A673 (cell line): ENCODE results near the gene PDCD2. TPM values are rescaled to one million over a fixed set of nuclear protein-coding genes. Genes with fewer than 3 reads are reported as not detected.

Experiments
- BruUV-seq: library from RNA; stranded (reverse); fragments of 400-500 nt; replicated peaks from 2 replicates; lab custom pipeline; 2021; lab: Mats Ljungman, UMichigan
- CTCF ChIA-PET: fragments of 300-600 bp; sonication (Branson Sonifier 250); formaldehyde crosslinking; loops from one replicate; lab custom pipeline; 2022; ENCODE audit warnings: antibody characterized with exemption; lab: Charles Lee
- POLR2A ChIA-PET: fragments of 300-600 bp; sonication (Branson Sonifier 250); formaldehyde crosslinking; loops from one replicate; lab custom pipeline; 2022; ENCODE audit warnings: antibody characterized with exemption; ENCODE audit not compliant: low non-redundant PET; lab: Charles Lee
- DNase-seq: peaks from one replicate; pipeline ENCODE4 v3.0.0-alpha.2; 2015; ENCODE audit warnings: low spot score
- H3K27ac ChIP-seq: fragments of 200-600 bp; sonication (generic); 2 replicates; pipeline ENCODE4 v1.5.1; 2016; ENCODE audit warnings: mixed run types, low read depth, mild to moderate bottlenecking, mixed read lengths, antibody characterized with exemption, low read length; ENCODE audit not compliant: poor library complexity, severe bottlenecking
- H3K27me3 ChIP-seq: fragments of 200-600 bp; sonication (generic); replicated peaks from 2 replicates; pipeline ENCODE4 v1.6.1; 2017; ENCODE audit warnings: mixed run types, low read depth, mild to moderate bottlenecking, mixed read lengths, antibody characterized with exemption, low read length; ENCODE audit not compliant: insufficient read depth, poor library complexity
- H3K36me3 ChIP-seq: fragments of 200-600 bp; sonication (generic); 2 replicates; pipeline ENCODE4 v1.6.1; 2016; ENCODE audit warnings: mixed run types, mild to moderate bottlenecking, mixed read lengths, antibody characterized with exemption, low read length; ENCODE audit not compliant: insufficient read depth, poor library complexity, severe bottlenecking
- H3K4me1 ChIP-seq: fragments of 200-600 bp; sonication (generic); 2 replicates; pipeline ENCODE4 v1.6.1; 2017; ENCODE audit warnings: mixed run types, mild to moderate bottlenecking, mixed read lengths, antibody characterized with exemption, low read length; ENCODE audit not compliant: insufficient read depth, poor library complexity, severe bottlenecking
- H3K4me3 ChIP-seq: fragments of 200-600 bp; sonication (generic); 2 replicates; pipeline ENCODE4 v1.5.1; 2016; ENCODE audit warnings: low read depth, mixed run types, mild to moderate bottlenecking, mixed read lengths, low read length; ENCODE audit not compliant: poor library complexity, severe bottlenecking
- H3K9me3 ChIP-seq: fragments of 200-600 bp; sonication (generic); 2 replicates; pipeline ENCODE4 v1.6.1; 2016; ENCODE audit warnings: mixed run types, low read depth, mild to moderate bottlenecking, mixed read lengths, antibody characterized with exemption, low read length; ENCODE audit not compliant: poor library complexity, severe bottlenecking
- EZH2 ChIP-seq: fragments of 200-600 bp; sonication (generic); IDR thresholded peaks from 2 replicates; pipeline ENCODE4 v1.6.1; 2017; ENCODE audit warnings: borderline replicate concordance, low read depth, mild to moderate bottlenecking, mixed read lengths, antibody characterized with exemption, low read length; ENCODE audit not compliant: poor library complexity, severe bottlenecking
- intact Hi-C: fragments of 100-400 bp; cut with micrococcal nuclease; formaldehyde crosslinking; loops from one replicate; pipeline ENCODE4 v1.10.0; 2022; ENCODE audit not compliant: unreplicated experiment
- total RNA-seq: library from RNA; stranded (reverse); gene quantifications from 2 replicates; pipeline ENCODE4 v1.2.3, GENCODE V29; 2021
- TF ChIP-seq, protein P1 (sequence below): fragments of 300-800, 200-600 bp; sonication (generic); conservative IDR thresholded peaks from 2 replicates; pipeline ENCODE4 v1.5.1; 2017; ENCODE audit warnings: low read depth, mild to moderate bottlenecking, antibody characterized with exemption, low read length, moderate library complexity, mixed read lengths

The PDCD2 gene
- total RNA-seq, 1 experiment from 2014 or later: 123 TPM

DNA sequence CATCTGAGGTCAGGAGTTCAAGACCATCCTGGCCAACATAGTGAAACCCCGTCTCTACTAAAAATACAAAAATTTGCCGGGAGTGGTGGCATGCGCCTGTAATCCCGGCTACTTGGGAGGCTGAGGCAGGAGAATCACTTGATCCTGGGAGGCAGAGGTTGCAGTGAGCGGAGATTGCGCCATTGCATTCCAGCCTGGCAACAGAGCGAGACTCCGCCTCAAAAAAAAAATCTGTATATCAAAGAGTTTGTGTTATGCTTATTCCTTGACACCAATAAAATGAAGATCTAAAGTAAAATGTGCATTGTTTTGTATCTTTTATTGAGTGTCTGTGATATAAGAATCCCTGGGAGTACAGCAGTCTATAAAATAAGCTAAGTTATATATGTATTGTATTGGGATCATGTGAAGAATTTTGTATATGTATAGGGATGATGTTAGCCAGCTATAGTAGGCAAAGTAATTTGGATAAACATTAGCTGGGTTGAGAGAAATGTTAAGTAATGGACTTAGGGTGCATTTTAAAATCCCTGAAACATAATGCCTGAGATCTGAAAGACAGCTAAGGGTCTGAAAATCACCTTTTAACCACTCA lies 19.4 kb downstream of the PDCD2 start:
- DNase-seq: no peak
- Histone ChIP-seq H3K27ac (no peak overlapping the region), H3K27me3 (no peaks in the 10 kb centered on the region), H3K4me3 (no peak overlapping the region), H3K36me3 (peaks cover 71% of the 10 kb centered on the region), H3K9me3 (no peaks in the 10 kb centered on the region), H3K4me1 (no peaks in the 10 kb centered on the region)
- intact Hi-C loops: no loop called here
- TF ChIP-seq, protein P1, sequence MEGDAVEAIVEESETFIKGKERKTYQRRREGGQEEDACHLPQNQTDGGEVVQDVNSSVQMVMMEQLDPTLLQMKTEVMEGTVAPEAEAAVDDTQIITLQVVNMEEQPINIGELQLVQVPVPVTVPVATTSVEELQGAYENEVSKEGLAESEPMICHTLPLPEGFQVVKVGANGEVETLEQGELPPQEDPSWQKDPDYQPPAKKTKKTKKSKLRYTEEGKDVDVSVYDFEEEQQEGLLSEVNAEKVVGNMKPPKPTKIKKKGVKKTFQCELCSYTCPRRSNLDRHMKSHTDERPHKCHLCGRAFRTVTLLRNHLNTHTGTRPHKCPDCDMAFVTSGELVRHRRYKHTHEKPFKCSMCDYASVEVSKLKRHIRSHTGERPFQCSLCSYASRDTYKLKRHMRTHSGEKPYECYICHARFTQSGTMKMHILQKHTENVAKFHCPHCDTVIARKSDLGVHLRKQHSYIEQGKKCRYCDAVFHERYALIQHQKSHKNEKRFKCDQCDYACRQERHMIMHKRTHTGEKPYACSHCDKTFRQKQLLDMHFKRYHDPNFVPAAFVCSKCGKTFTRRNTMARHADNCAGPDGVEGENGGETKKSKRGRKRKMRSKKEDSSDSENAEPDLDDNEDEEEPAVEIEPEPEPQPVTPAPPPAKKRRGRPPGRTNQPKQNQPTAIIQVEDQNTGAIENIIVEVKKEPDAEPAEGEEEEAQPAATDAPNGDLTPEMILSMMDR: no peak
- no peak for TF ChIP-seq EZH2
- ChIA-PET CTCF (no interaction called here), POLR2A (no interaction called here)
- no TSS peak for BruUV-seq

DNA sequence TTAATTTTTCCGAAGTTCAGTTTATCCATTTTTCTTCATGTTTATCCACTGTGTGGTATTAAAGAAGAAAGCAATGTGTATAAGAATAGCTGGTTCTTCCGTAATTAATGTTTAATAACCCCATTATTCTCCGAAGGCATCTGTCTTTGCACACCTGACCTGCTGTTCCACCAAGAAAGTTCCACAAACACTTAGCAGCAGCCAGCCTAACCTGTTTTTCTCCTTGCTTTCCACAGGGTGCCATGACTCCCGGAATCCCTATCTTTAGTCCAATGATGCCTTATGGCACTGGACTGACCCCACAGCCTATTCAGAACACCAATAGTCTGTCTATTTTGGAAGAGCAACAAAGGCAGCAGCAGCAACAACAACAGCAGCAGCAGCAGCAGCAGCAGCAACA lies 22.9 kb downstream of the PDCD2 start:
- no TSS peak for BruUV-seq
- no peaks in the 10 kb centered on the region for H3K27me3 ChIP-seq
- H3K4me1 ChIP-seq: no peaks in the 10 kb centered on the region
- CTCF ChIA-PET: no interaction called here
- POLR2A ChIA-PET: no interaction called here
- intact Hi-C loops: no loop called here
- peaks cover 62% of the 10 kb centered on the region for H3K36me3 ChIP-seq
- no peaks in the 10 kb centered on the region for H3K9me3 ChIP-seq
- DNase-seq: no peak
- no peak overlapping the region for H3K4me3 ChIP-seq
- TF ChIP-seq, protein P1: no peak
- no peak for TF ChIP-seq EZH2
- no peak overlapping the region for H3K27ac ChIP-seq

DNA sequence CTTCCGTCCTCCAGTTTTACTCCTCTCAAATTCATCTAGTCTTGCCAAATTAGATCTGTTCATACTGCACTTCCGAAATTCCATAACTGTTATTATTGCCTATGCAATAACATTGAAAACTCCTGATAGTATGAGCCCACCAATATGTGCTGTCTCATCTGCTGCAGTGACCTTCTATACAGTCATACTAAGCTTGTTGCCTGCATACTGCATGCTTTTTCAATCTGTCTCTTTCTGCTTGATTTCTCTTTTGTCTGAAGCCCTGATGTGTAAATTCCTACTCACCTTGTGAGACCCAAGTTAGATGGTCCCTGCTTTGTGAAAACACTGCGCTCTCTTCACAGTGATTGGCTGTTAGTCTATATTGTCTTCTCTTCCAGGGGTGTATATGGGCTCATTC lies 29.1 kb downstream of the PDCD2 start:
- intact Hi-C loops: no loop called here
- CTCF ChIA-PET: no interaction called here
- peak overlapping the region; percentile 94 for H3K27ac ChIP-seq

More for the DNA sequence above, 29.1 kb downstream of the PDCD2 start:
- no peak for DNase-seq
- BruUV-seq: no TSS peak
- Histone ChIP-seq H3K27me3 (no peaks in the 10 kb centered on the region), H3K36me3 (peaks cover 17% of the 10 kb centered on the region), H3K4me3 (peak overlapping the region; percentile 60), H3K9me3 (no peaks in the 10 kb centered on the region), H3K4me1 (peaks cover 25% of the 10 kb centered on the region)
- POLR2A ChIA-PET: no interaction called here
- TF ChIP-seq, protein P1: no peak
- TF ChIP-seq EZH2: no peak
